NCI-H510A (cell line): ENCODE measurements around the gene ASB1.
"Not testable (repeated sequence)": the region's sequence is repeated elsewhere in the genome, so short reads cannot be mapped to it uniquely, and the experiment has no call there.

Experiments
- DNase-seq: peaks from one replicate; lab custom pipeline; 2025; lab: John Stamatoyannopoulos, UW

The ASB1 gene

GRCh38 chr2:238423561-238424312, 3.0 kb upstream of the ASB1 start:
- DNase-seq: no peak

GRCh38 chr2:238424313-238424700, 2.4 kb upstream of the ASB1 start:
- no peak for DNase-seq

GRCh38 chr2:238425505-238425978, 1.2 kb upstream of the ASB1 start:
- no peak for DNase-seq

- DNase-seq: peak; percentile 74
These were observed 654 bp upstream of the ASB1 start for GRCh38 chr2:238425979-238426567.

GRCh38 chr2:238427435-238428162, 872 bp downstream of the ASB1 start:
- DNase-seq: no peak

GRCh38 chr2:238428866-238429265, 2.1 kb downstream of the ASB1 start:
- no peak for DNase-seq

- no peak for DNase-seq
These were observed 4.1 kb downstream of the ASB1 start for GRCh38 chr2:238430781-238431180.

GRCh38 chr2:238431456-238431855, 4.7 kb downstream of the ASB1 start:
- DNase-seq: no peak

- no peak for DNase-seq
These were observed 6.7 kb downstream of the ASB1 start for GRCh38 chr2:238433300-238433915.

- DNase-seq: no peak
These were observed 7.5 kb downstream of the ASB1 start for GRCh38 chr2:238433941-238434845.

- DNase-seq: no peak
These were observed 8.4 kb downstream of the ASB1 start for GRCh38 chr2:238434846-238435751.

GRCh38 chr2:238435752-238436096, 9.0 kb downstream of the ASB1 start:
- no peak for DNase-seq

- DNase-seq: no peak
These were observed 12.4 kb downstream of the ASB1 start for GRCh38 chr2:238438856-238439849.

GRCh38 chr2:238439917-238440316, 13.2 kb downstream of the ASB1 start:
- no peak for DNase-seq

- DNase-seq: no peak
These were observed 13.6 kb downstream of the ASB1 start for GRCh38 chr2:238440331-238440730.

- DNase-seq: no peak
These were observed 14.0 kb downstream of the ASB1 start for GRCh38 chr2:238440767-238441166.

GRCh38 chr2:238441262-238442114, 14.8 kb downstream of the ASB1 start:
- DNase-seq: no peak

- not testable (repeated sequence) for DNase-seq
These were observed 15.5 kb downstream of the ASB1 start for GRCh38 chr2:238442257-238442656.
